ENCODE results near the gene LRRC10B.

LRRC10B gene

GRCh38 chr11:61553373-61554171, 45.0 kb downstream of the LRRC10B start:
- no peak overlapping the region for H3K9ac ChIP-seq (ENCODE audit: insufficient read length, low read depth)
- H3K27me3 ChIP-seq (ENCODE audit: insufficient read depth, insufficient read length), result peaks cover 22% of the 10 kb centered on the region
- H3K36me3 ChIP-seq (ENCODE audit: insufficient read depth, insufficient read length, low read length), result no peaks in the 10 kb centered on the region
- no peak for DNase-seq (ENCODE audit: low read depth, low spot score)
- no peak for TF ChIP-seq ZNF274 (IDR thresholded peaks at IDR 0.05; ENCODE audit: low read depth, low read length)
- TF ChIP-seq SUZ12 (IDR thresholded peaks at IDR 0.05; ENCODE audit: extremely low read depth, insufficient read depth, insufficient read length), result no peak
- no peak for TF ChIP-seq YY1 (IDR thresholded peaks at IDR 0.05; ENCODE audit: insufficient read depth, insufficient read length)
- H3K9me3 ChIP-seq (ENCODE audit: insufficient read depth, low read length), result no peaks in the 10 kb centered on the region
- H3K4me3 ChIP-seq (ENCODE audit: insufficient read length, low read depth), result no peak overlapping the region
- peaks cover 64% of the 10 kb centered on the region for H3K4me1 ChIP-seq (ENCODE audit: insufficient read depth, insufficient read length)

DNA sequence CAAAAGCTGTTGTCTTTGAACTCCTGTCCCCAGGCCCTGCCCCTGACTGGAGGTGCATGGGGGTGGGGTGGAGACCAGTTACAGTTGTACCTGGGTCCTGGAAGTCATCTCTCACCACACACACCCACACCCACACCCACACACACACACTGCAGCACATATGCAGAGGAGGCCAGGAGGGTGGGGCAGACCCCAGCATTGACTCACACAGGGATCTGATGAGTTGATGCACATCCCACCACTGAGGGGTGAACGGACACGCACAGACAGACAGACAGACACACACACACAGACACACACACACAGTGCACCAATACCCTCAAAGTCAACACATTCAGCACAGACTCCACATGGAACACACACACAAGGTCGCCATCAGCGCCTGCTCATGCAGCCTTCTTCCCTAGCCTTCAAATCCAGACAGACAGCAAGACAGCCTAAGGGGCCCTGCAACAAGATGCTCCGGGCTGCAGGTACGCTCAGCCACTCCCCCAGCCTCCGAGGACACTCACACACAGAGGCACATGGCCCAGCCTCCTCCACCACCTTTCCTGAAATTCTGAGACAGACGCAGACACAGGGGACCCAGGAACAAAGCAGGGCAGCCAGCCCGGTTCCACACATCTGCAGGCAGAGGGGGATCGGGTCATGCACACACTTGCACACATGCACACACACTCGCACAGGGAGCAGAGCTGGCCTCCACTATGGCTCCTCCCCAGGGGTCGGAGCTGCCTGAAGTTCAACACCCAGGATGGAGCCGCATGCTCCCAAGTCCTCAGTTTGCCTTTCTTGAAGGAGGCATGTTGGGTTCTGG, 45.8 kb downstream of the LRRC10B start:
- Histone ChIP-seq H3K4me1 (ENCODE audit: insufficient read depth, insufficient read length) (peaks cover 66% of the 10 kb centered on the region), H3K9me3 (ENCODE audit: insufficient read depth, low read length) (no peaks in the 10 kb centered on the region), H3K36me3 (ENCODE audit: insufficient read depth, insufficient read length, low read length) (no peaks in the 10 kb centered on the region), H3K4me3 (ENCODE audit: insufficient read length, low read depth) (no peak overlapping the region), H3K9ac (ENCODE audit: insufficient read length, low read depth) (peak overlapping the region; percentile 23), H3K27me3 (ENCODE audit: insufficient read depth, insufficient read length) (peaks cover 22% of the 10 kb centered on the region)
- TF ChIP-seq ZNF274 (IDR thresholded peaks at IDR 0.05; ENCODE audit: low read depth, low read length) (no peak), SUZ12 (IDR thresholded peaks at IDR 0.05; ENCODE audit: extremely low read depth, insufficient read depth, insufficient read length) (no peak), YY1 (IDR thresholded peaks at IDR 0.05; ENCODE audit: insufficient read depth, insufficient read length) (no peak)
- no peak for DNase-seq (ENCODE audit: low read depth, low spot score)

- peak overlapping the region; percentile 22 for H3K4me3 ChIP-seq (ENCODE audit: insufficient read length, low read depth)
- TF ChIP-seq ZNF274 (IDR thresholded peaks at IDR 0.05; ENCODE audit: low read depth, low read length) (no peak), YY1 (IDR thresholded peaks at IDR 0.05; ENCODE audit: insufficient read depth, insufficient read length) (no peak)
- H3K36me3 ChIP-seq (ENCODE audit: insufficient read depth, insufficient read length, low read length), result no peaks in the 10 kb centered on the region
- H3K4me1 ChIP-seq (ENCODE audit: insufficient read depth, insufficient read length), result peaks cover 60% of the 10 kb centered on the region
- no peak for DNase-seq (ENCODE audit: low read depth, low spot score)
- peak overlapping the region; percentile 23 for H3K9ac ChIP-seq (ENCODE audit: insufficient read length, low read depth)
- no peaks in the 10 kb centered on the region for H3K9me3 ChIP-seq (ENCODE audit: insufficient read depth, low read length)
- peaks cover 22% of the 10 kb centered on the region for H3K27me3 ChIP-seq (ENCODE audit: insufficient read depth, insufficient read length)
Measured at GRCh38 chr11:61555051-61555969, 46.8 kb downstream of the LRRC10B start.

- Histone ChIP-seq H3K9me3 (ENCODE audit: insufficient read depth, low read length) (no peaks in the 10 kb centered on the region), H3K4me3 (ENCODE audit: insufficient read length, low read depth) (peak overlapping the region; percentile 22), H3K4me1 (ENCODE audit: insufficient read depth, insufficient read length) (peaks cover 57% of the 10 kb centered on the region), H3K9ac (ENCODE audit: insufficient read length, low read depth) (no peak overlapping the region), H3K36me3 (ENCODE audit: insufficient read depth, insufficient read length, low read length) (no peaks in the 10 kb centered on the region), H3K27me3 (ENCODE audit: insufficient read depth, insufficient read length) (peaks cover 22% of the 10 kb centered on the region)
- TF ChIP-seq SUZ12 (IDR thresholded peaks at IDR 0.05; ENCODE audit: extremely low read depth, insufficient read depth, insufficient read length) (no peak), YY1 (IDR thresholded peaks at IDR 0.05; ENCODE audit: insufficient read depth, insufficient read length) (no peak), ZNF274 (IDR thresholded peaks at IDR 0.05; ENCODE audit: low read depth, low read length) (no peak)
- no peak for DNase-seq (ENCODE audit: low read depth, low spot score)
Measured at GRCh38 chr11:61555978-61556377, 47.4 kb downstream of the LRRC10B start.

DNA sequence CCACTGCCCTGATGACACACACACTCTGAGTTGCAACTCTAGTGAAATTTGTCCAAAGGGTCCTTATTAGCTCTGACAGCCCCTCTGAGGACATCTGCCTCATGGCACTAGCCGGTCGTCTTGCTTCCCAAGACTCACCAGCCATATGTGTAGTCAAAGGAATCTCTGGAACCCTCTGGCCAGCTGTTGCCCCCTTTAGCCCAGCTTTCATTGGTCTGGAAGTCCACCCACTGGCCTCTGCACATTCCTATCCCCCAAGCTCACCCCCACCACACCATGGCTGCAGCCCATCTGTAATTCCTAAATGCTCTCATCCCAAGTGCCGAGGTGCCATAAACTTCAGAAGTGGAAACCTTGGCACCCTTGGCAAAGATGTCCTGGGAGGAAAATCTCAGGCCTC, 48.1 kb downstream of the LRRC10B start:
- DNase-seq (ENCODE audit: low read depth, low spot score), result no peak
- H3K4me3 ChIP-seq (ENCODE audit: insufficient read length, low read depth), result no peak overlapping the region
- no peaks in the 10 kb centered on the region for H3K9me3 ChIP-seq (ENCODE audit: insufficient read depth, low read length)
- peaks cover 22% of the 10 kb centered on the region for H3K27me3 ChIP-seq (ENCODE audit: insufficient read depth, insufficient read length)
- peaks cover 52% of the 10 kb centered on the region for H3K4me1 ChIP-seq (ENCODE audit: insufficient read depth, insufficient read length)
- no peak for TF ChIP-seq ZNF274 (IDR thresholded peaks at IDR 0.05; ENCODE audit: low read depth, low read length)
- no peak for TF ChIP-seq YY1 (IDR thresholded peaks at IDR 0.05; ENCODE audit: insufficient read depth, insufficient read length)
- TF ChIP-seq SUZ12 (IDR thresholded peaks at IDR 0.05; ENCODE audit: extremely low read depth, insufficient read depth, insufficient read length), result no peak
- no peak overlapping the region for H3K9ac ChIP-seq (ENCODE audit: insufficient read length, low read depth)
- H3K36me3 ChIP-seq (ENCODE audit: insufficient read depth, insufficient read length, low read length), result no peaks in the 10 kb centered on the region
